ENCODE results near the gene JAG2. TPM values are rescaled to one million over a fixed set of nuclear protein-coding genes. Genes with fewer than 3 reads are reported as not detected.

The JAG2 gene
- total and polyA plus RNA-seq, 12 donors = 18.5 to 45.5 (median 26.3) TPM

DNA sequence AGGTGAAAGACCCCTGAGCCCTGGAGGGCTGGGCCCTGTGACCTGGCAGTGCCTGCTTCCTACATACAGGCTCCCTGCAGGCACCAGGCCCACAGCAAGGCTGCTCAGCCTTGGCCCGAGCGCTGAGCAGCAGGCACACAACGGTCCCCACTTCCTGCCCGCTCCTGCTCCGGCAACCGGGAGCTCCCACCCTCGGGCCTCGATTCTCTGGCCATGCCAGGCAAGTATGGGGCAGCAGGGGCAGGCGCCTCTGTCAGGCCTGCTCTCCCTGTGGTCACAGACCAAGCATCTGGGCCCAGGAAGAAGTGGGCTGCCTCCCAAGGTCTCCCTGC, 43.1 kb upstream of the JAG2 start:
- H3K4me1 ChIP-seq = peaks cover 5 to 12% (median 9%) of the 10 kb centered on the region in 9 donors
- H3K9me3 ChIP-seq = no peaks in the 10 kb centered on the region
- 83 to 89% methylated on average over 9 of the region's 9 CpGs for WGBS, 2 donors
- H3K27ac ChIP-seq = no peak overlapping the region
- H3K36me3 ChIP-seq = peaks cover 0 to 54% (median 7%) of the 10 kb centered on the region in 9 donors
- intact Hi-C loops (cut with DNase I) = loop anchor here in 1 of 10 donors (10.0 kb wide), 1 partner anchor 53 kb away; no protein-coding TSS in a partner anchor
- TF ChIP-seq CTCF (IDR thresholded peaks at IDR 0.05) = no peak
- no peak for ATAC-seq
- DNase-seq = no peak
- H3K4me3 ChIP-seq = no peak overlapping the region
- no peaks in the 10 kb centered on the region for H3K27me3 ChIP-seq

DNA sequence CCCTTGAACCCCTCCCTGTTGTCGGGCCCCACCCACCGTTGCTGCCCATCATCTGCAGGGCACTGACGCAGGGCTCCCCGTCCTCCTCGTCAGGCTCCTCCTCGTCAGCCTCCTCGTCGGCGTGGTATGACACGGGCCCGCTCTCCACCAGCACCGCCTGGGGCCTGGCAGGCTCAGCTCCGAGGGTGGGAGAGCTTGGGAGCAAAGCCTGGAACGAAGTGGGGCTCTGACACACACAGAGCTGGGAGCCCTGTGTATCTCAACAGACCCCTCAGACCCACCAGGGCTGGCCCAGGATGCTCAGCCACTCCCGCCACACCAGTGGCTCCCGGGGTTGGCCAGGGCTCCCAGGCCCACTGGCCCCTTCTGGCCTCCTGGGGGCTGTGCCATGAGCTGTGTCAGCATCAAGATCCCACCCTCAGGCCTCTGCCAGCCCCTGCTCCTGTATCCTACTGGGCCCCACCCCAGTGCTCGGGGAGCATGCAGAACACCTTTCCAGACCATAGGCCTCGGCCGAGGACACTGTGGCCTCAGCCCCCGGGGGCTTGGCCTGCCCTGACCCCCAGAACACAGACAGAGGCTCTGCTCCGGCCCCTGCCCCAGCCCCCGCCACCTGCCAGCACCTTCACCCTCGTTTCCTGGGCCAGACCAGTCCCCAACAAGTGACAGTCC, 42.6 kb upstream of the JAG2 start:
- Histone ChIP-seq H3K4me1 (peaks cover 5 to 15% (median 10%) of the 10 kb centered on the region in 9 donors), H3K36me3 (peaks cover 0 to 50% (median 7%) of the 10 kb centered on the region in 9 donors), H3K9me3 (no peaks in the 10 kb centered on the region), H3K27ac (no peak overlapping the region), H3K27me3 (no peaks in the 10 kb centered on the region), H3K4me3 (no peak overlapping the region)
- WGBS, 2 donors = 94 to 95% methylated on average over 23 of the region's 23 CpGs
- intact Hi-C loops (cut with DNase I) = loop anchor here in 1 of 10 donors (10.0 kb wide), 1 partner anchor 54 kb away; no protein-coding TSS in a partner anchor
- ATAC-seq (no peak), DNase-seq (peak in 1 of 2 donors; percentile 12)
- TF ChIP-seq CTCF (IDR thresholded peaks at IDR 0.05) = no peak

- intact Hi-C loops (cut with DNase I) = loop anchor here in 1 of 10 donors (10.0 kb wide), 1 partner anchor 54 kb away; no protein-coding TSS in a partner anchor
- 91 to 94% methylated on average over 30 of the region's 30 CpGs for WGBS, 2 donors
- Histone ChIP-seq H3K27me3 (no peaks in the 10 kb centered on the region), H3K36me3 (peaks cover 0 to 50% (median 7%) of the 10 kb centered on the region in 9 donors), H3K4me3 (no peak overlapping the region), H3K27ac (no peak overlapping the region), H3K4me1 (peaks cover 8 to 22% (median 18%) of the 10 kb centered on the region in 9 donors), H3K9me3 (no peaks in the 10 kb centered on the region)
- DNase-seq (peak in 1 of 2 donors; percentile 9), ATAC-seq (no peak)
- TF ChIP-seq CTCF (IDR thresholded peaks at IDR 0.05) = no peak
Observed at GRCh38 chr14:105210266-105211025, 41.9 kb upstream of the JAG2 start.

- Histone ChIP-seq H3K4me1 (peaks cover 16 to 30% (median 26%) of the 10 kb centered on the region in 9 donors), H3K36me3 (peaks cover 0 to 50% (median 7%) of the 10 kb centered on the region in 9 donors), H3K4me3 (no peak overlapping the region), H3K27me3 (no peaks in the 10 kb centered on the region), H3K27ac (no peak overlapping the region), H3K9me3 (no peaks in the 10 kb centered on the region)
- WGBS, 2 donors = 90 to 95% methylated on average over 15 to 16 of the region's 16 CpGs
- ATAC-seq (no peak), DNase-seq (peak in 1 of 2 donors; percentile 11)
- intact Hi-C loops (cut with DNase I) = loop anchor here in 2 of 10 donors (10.0 kb wide), 2 partner anchors 55 to 75 kb away; no protein-coding TSS in a partner anchor
- TF ChIP-seq CTCF (IDR thresholded peaks at IDR 0.05) = no peak
Observed at GRCh38 chr14:105209646-105210045, 41.1 kb upstream of the JAG2 start.
